HCT116 (cell line): ENCODE results near the gene XPNPEP1. TPM values are rescaled to one million over a fixed set of nuclear protein-coding genes. Genes with fewer than 3 reads are reported as not detected.

Source experiments
- ATAC-seq: fragments of 200-7000 bp; cut with Tn5 transposase; 2 replicates; pipeline ENCODE4 v1.9.1; 2020; ENCODE audit warnings: mild to moderate bottlenecking, moderate library complexity
- BruUV-seq: library from RNA; stranded (reverse); fragments of 400-500 nt; replicated peaks from 2 replicates; lab custom pipeline; 2021; lab: Mats Ljungman, UMichigan
- CTCF ChIA-PET: fragments of 300-600 bp; sonication (Branson Sonifier 250); formaldehyde crosslinking; loops from one replicate; lab custom pipeline; 2021; ENCODE audit warnings: antibody characterized with exemption; lab: Charles Lee
- POLR2A ChIA-PET: fragments of 300-600, 350-600 bp; sonication (Branson Sonifier 250); formaldehyde crosslinking; loops from one replicate; lab custom pipeline; 2021; ENCODE audit warnings: antibody characterized with exemption; lab: Charles Lee
- RAD21 ChIA-PET, 2 experiments: fragments of 300-600 bp; sonication (Branson Sonifier 250); formaldehyde crosslinking; loops; one replicate each; lab custom pipeline; 2023; ENCODE audit warnings: low total read pairs in 2 of 2; ENCODE audit not compliant: uncharacterized antibody in 2 of 2, unreplicated experiment in 2 of 2, low non-redundant PET in 1 of 2; lab: Charles Lee
- DNase-seq: peaks from one replicate; pipeline ENCODE4 v3.0.0-alpha.2; 2010; ENCODE audit warnings: low read depth, low spot score
- H2AFZ ChIP-seq: fragments of 200-600 bp; shearing (Covaris generic), sonication (generic); 2 replicates; pipeline ENCODE4 v1.6.1; 2017; ENCODE audit warnings: low read depth, mixed run types, mixed read lengths, antibody characterized with exemption, low read length; ENCODE audit not compliant: poor library complexity, severe bottlenecking
- H3K27ac ChIP-seq: 2 replicates; pipeline ENCODE4 v1.5.1; 2012; ENCODE audit warnings: low read depth, low read length
- H3K27me3 ChIP-seq: fragments of 200-600 bp; sonication (generic); 2 replicates; pipeline ENCODE4 v1.6.1; 2016; ENCODE audit warnings: mixed run types, low read length, mixed read lengths; ENCODE audit not compliant: insufficient read depth
- H3K36me3 ChIP-seq, 2 experiments: fragments of 200-500 bp in 1 of 2; fragments of 200-600 bp in 1 of 2; sonication (Bioruptor generic) in 1 of 2; sonication (generic) in 1 of 2; 2 replicates each; pipeline versions ENCODE4 v1.5.1 to v1.6.1; 2014 to 2016; ENCODE audit warnings: low read length in 2 of 2, inconsistent platforms in 1 of 2, mixed read lengths in 1 of 2, mixed run types in 1 of 2; ENCODE audit not compliant: insufficient read depth in 2 of 2, control insufficient read depth in 1 of 2
- H3K4me1 ChIP-seq, 2 experiments: fragments of 200-600 bp in 1 of 2; sonication (generic) in 1 of 2; 2 replicates each; pipeline versions ENCODE4 v1.5.1 to v1.6.1; 2012 to 2017; ENCODE audit warnings: low read length in 2 of 2, inconsistent platforms in 1 of 2, mild to moderate bottlenecking in 1 of 2, mixed read lengths in 1 of 2, mixed run types in 1 of 2, moderate library complexity in 1 of 2; ENCODE audit not compliant: insufficient read depth in 2 of 2, control insufficient read depth in 1 of 2
- H3K4me2 ChIP-seq: fragments of 200-600 bp; sonication (generic); 2 replicates; pipeline ENCODE4 v1.6.1; 2017; ENCODE audit warnings: mixed run types, low read length, mixed read lengths
- H3K4me3 ChIP-seq, 2 experiments: fragments of 200-600 bp in 1 of 2; sonication (generic) in 1 of 2; replicated peaks in 1 of 2; 2 replicates each; pipeline ENCODE4 v1.5.1; 2011 to 2016; ENCODE audit warnings: low read length in 2 of 2, control low read depth in 1 of 2, low read depth in 1 of 2, mild to moderate bottlenecking in 1 of 2, mixed read lengths in 1 of 2, mixed run types in 1 of 2
- H3K79me2 ChIP-seq: fragments of 200-600 bp; sonication (generic); 2 replicates; pipeline ENCODE4 v1.6.1; 2017; ENCODE audit warnings: mild to moderate bottlenecking, mixed run types, low read length, moderate library complexity, mixed read lengths; ENCODE audit not compliant: insufficient read depth
- H3K9ac ChIP-seq: fragments of 200-600 bp; sonication (generic); 2 replicates; pipeline ENCODE4 v1.6.1; 2016; ENCODE audit warnings: low read length, mixed read lengths
- H3K9me2 ChIP-seq: fragments of 200-600 bp; sonication (generic), shearing (Covaris generic); 2 replicates; pipeline ENCODE4 v1.6.1; 2017; ENCODE audit warnings: mixed run types, mild to moderate bottlenecking, moderate library complexity; ENCODE audit not compliant: insufficient read depth
- H3K9me3 ChIP-seq, 2 experiments: fragments of 200-500 bp in 1 of 2; fragments of 200-600 bp in 1 of 2; sonication (Bioruptor generic) in 1 of 2; sonication (generic) in 1 of 2; 2 replicates each; pipeline ENCODE4 v1.6.1; 2014 to 2017; ENCODE audit warnings: low read length in 2 of 2, mixed read lengths in 2 of 2, inconsistent platforms in 1 of 2, low read depth in 1 of 2, mild to moderate bottlenecking in 1 of 2, mixed run types in 1 of 2, moderate library complexity in 1 of 2; ENCODE audit not compliant: control insufficient read depth in 1 of 2, insufficient read depth in 1 of 2
- H4K20me1 ChIP-seq: fragments of 200-600 bp; sonication (generic), shearing (Covaris generic); 2 replicates; pipeline ENCODE4 v1.6.1; 2017; ENCODE audit warnings: mixed run types, mild to moderate bottlenecking, moderate library complexity; ENCODE audit not compliant: insufficient read depth
- CBX3 ChIP-seq: IDR thresholded peaks from 2 replicates; pipeline ENCODE4 v1.6.1; 2012; ENCODE audit warnings: low read depth
- EZH2phosphoT487 ChIP-seq: fragments of 200-600 bp; IDR thresholded peaks from 2 replicates; pipeline ENCODE4 v1.6.1; 2018; ENCODE audit warnings: antibody characterized with exemption, borderline replicate concordance
- SIN3A ChIP-seq: IDR thresholded peaks from 2 replicates; pipeline ENCODE4 v1.6.1; 2012; ENCODE audit warnings: low read depth
- SRF ChIP-seq: IDR thresholded peaks from 2 replicates; pipeline ENCODE4 v1.6.1; 2012; ENCODE audit warnings: low read depth
- YY1 ChIP-seq: IDR thresholded peaks from 2 replicates; pipeline ENCODE4 v1.6.1; 2011; ENCODE audit warnings: low read length, low read depth, moderate library complexity, mild to moderate bottlenecking; ENCODE audit not compliant: insufficient replicate concordance; ENCODE audit errors: extremely low read depth
- ZBTB33 ChIP-seq: IDR thresholded peaks from 2 replicates; pipeline ENCODE4 v1.6.1; 2011; ENCODE audit warnings: mild to moderate bottlenecking, low read length, moderate library complexity; ENCODE audit not compliant: insufficient replicate concordance; ENCODE audit errors: extremely low read depth
- intact Hi-C: fragments of 100-400 bp; cut with micrococcal nuclease; formaldehyde crosslinking; loops from 2 replicates; pipeline ENCODE4 v1.10.0; 2022
- total RNA-seq: library from RNA; stranded (reverse); gene quantifications from one replicate; pipeline ENCODE4 v1.2.1, GENCODE V29; 2021; ENCODE audit not compliant: unreplicated experiment

The XPNPEP1 gene
- total RNA-seq, 1 experiment from 2014 or later = 87.3 TPM

- Histone ChIP-seq H3K9me3 (no peaks in the 10 kb centered on the region), H3K9ac (no peak overlapping the region), H3K79me2 (no peaks in the 10 kb centered on the region), H4K20me1 (0 out of 2 replicates have a peak, but pooled peaks cover 4% of the 10 kb centered on the region)
- CTCF ChIA-PET = interaction anchor here (2.2 kb wide), 1 partner anchor 9 kb away, joined by 4 read pairs; no protein-coding TSS in a partner anchor
- no peak for DNase-seq
- RAD21 ChIA-PET = interaction anchor here in 1 of 2 experiments (0.6 kb wide), 1 partner anchor 160 kb away, joined by 3 read pairs; no protein-coding TSS in a partner anchor
- TF ChIP-seq CBX3 = no peak
- TF ChIP-seq YY1 = no peak
- no peak for TF ChIP-seq ZBTB33
- no peak for TF ChIP-seq EZH2phosphoT487
- no peak for TF ChIP-seq SRF
- no peak for TF ChIP-seq SIN3A
- TF ChIP-seq, all 23 proteins: peak for 0
- no TSS peak for BruUV-seq
- Histone ChIP-seq H3K27me3 (no peaks in the 10 kb centered on the region), H3K4me2 (no peak overlapping the region), H3K27ac (no peak overlapping the region), H3K9me2 (no peaks in the 10 kb centered on the region), H2AFZ (no peak overlapping the region), H3K4me1 (peaks cover 7 to 8% of the 10 kb centered on the region in 2 experiments), H3K4me3 (no peak overlapping the region), H3K36me3 (peaks cover 26 to 42% of the 10 kb centered on the region in 2 experiments; a peak in 3 of 4 replicates)
- intact Hi-C loops = no loop called here
- POLR2A ChIA-PET = no interaction called here
- ATAC-seq = no peak
Measured at GRCh38 chr10:109880886-109881768, 42.2 kb downstream of the XPNPEP1 start.
